Fibroblast of mammary gland (primary cell): ENCODE measurements around the gene CCDC186.
A peak's percentile ranks its signal among the peaks of the same experiment; 100 is the strongest.

Experiments used
- DNase-seq: peaks from one replicate; pipeline ENCODE4 v3.0.0-alpha.2; 2010; ENCODE audit warnings: low read depth
- H3K4me3 ChIP-seq: 2 replicates; pipeline ENCODE4 v1.5.1; 2011; ENCODE audit warnings: low read depth, mild to moderate bottlenecking, low read length, moderate library complexity; ENCODE audit not compliant: control insufficient read depth
- CTCF ChIP-seq: conservative IDR thresholded peaks from 2 replicates; pipeline ENCODE4 v1.5.1; 2011; ENCODE audit warnings: low read depth, low read length, inconsistent platforms; ENCODE audit not compliant: control insufficient read depth, insufficient read depth

CCDC186 gene

DNA sequence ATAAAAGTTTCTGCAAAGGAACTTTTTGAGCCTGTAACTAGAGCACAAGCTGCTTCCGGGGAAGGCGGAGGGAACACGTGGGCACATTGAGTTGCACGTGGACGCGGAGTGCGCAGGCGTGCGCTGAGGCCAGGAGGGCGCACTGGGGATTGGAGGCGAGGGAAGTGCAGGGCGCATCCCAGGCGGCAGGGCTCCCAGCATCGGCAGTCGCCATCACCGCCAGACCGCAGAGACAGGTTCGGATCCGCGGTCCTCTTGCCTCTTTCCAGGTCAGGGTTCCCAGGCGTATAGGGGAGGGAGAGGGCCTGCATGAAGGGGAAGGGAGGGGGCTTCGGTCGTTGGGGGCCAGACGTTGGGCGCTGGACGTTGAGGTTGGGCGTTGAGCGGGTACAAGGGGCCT is 5.1 kb upstream of the CCDC186 start, which contains the start of gene TDRD1:
TDRD1 (plus strand) TSS at position 206 of the 400 bp plus-strand sequence. CDS start 8,479 bp downstream, outside the sequence.
- no peak within 1 kb of the TSS for H3K4me3 ChIP-seq
- no peak for TF ChIP-seq CTCF
- no peak for DNase-seq

DNA sequence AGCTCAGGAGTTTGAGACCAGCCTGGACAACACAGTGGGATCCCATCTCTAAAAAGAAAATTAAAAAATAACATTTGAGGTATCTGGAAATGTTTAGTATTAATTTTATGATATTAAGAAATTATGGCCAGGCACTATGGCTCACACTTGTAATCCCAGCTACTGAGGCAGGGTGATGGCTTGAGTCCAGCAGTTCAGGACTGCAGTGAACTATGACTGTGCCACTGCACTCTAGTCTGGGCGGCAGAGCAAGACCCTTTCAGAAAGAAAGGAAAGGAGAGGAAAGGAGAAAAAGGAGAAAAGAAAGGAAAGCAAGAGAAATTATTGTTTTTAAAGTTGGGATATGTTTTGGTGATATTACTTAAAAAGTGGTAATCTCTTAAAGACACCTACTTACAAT is 2.5 kb upstream of the CCDC186 start:
- H3K4me3 ChIP-seq, result no peak overlapping the region
- no peak for DNase-seq
- no peak for TF ChIP-seq CTCF

DNA sequence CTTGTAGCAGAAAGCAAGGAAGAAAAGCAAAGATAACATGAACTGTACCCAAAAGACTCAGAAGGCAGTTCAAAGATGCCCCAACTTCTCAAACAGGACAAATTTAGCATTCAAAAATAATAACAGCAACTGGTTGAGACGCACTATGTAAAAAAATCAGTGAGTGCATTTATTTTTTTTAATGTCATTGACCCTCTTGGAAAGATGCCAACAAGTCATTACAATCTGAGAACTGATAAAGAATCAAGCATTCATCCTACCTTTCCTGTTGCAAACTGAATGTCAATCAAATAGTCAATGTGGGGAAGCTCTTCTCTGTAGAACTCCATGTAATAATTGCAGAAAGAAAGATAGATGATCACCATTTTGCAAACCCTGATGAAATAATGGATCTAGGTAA is 1.7 kb upstream of the CCDC186 start:
- no peak for DNase-seq
- H3K4me3 ChIP-seq, result no peak overlapping the region
- TF ChIP-seq CTCF, result no peak

GRCh38 chr10:114174695-114175188 is 739 bp upstream of the CCDC186 start:
- DNase-seq, result peak; percentile 71

DNA sequence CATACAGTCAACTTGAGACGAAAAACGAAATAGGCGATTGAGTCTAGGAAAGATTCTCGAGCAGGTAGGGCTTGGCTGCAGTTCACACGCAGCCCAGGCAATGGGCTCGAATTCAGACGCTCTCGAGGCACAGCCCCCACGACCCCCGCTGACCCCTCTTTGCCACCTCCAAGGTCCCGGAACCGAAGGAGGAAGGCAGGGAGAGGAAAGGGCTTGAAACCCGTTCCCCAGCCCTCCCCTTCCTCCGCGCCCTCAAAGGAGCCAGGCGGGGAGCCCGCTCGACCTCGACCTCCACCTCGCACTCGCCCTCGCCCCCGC is 441 bp downstream of the CCDC186 start:
- no peak for DNase-seq
- no peak for TF ChIP-seq CTCF
- H3K4me3 ChIP-seq, result peak overlapping the region; percentile 98

More at GRCh38 chr10:114174695-114175188, 739 bp upstream of the CCDC186 start:
- no peak for TF ChIP-seq CTCF
- peak overlapping the region; percentile 98 for H3K4me3 ChIP-seq

GRCh38 chr10:114172776-114173602 is 1.0 kb downstream of the CCDC186 start:
- no peak for DNase-seq
- peak overlapping the region; percentile 98 for H3K4me3 ChIP-seq
- TF ChIP-seq CTCF, result no peak
